SW 1271 (cell line): ENCODE measurements around the gene WDR20.
"Not testable (repeated sequence)": the region's sequence is repeated elsewhere in the genome, so short reads cannot be mapped to it uniquely, and the experiment has no call there.

ENCODE experiments used
- DNase-seq, 2 experiments: peaks; one replicate each; lab custom pipeline; 2025; lab: John Stamatoyannopoulos, UW

Gene WDR20

GRCh38 chr14:102238766-102239165, 99.1 kb downstream of the WDR20 start:
- DNase-seq = no peak

GRCh38 chr14:102239231-102239630, 99.5 kb downstream of the WDR20 start:
- DNase-seq = no peak

GRCh38 chr14:102240481-102240880, 100.8 kb downstream of the WDR20 start:
- DNase-seq = not testable (repeated sequence)

GRCh38 chr14:102241147-102241546, 101.5 kb downstream of the WDR20 start:
- no peak for DNase-seq

- not testable (repeated sequence) for DNase-seq
Measured at GRCh38 chr14:102243795-102244194, 104.1 kb downstream of the WDR20 start.

- DNase-seq = no peak
Measured at GRCh38 chr14:102246071-102246470, 106.4 kb downstream of the WDR20 start.

- no peak for DNase-seq
Measured at GRCh38 chr14:102248121-102248520, 108.4 kb downstream of the WDR20 start.

GRCh38 chr14:102249041-102249440, 109.3 kb downstream of the WDR20 start:
- DNase-seq = no peak

- DNase-seq = no peak
Measured at GRCh38 chr14:102249981-102250380, 110.3 kb downstream of the WDR20 start.

GRCh38 chr14:102250636-102251035, 110.9 kb downstream of the WDR20 start:
- DNase-seq = no peak

GRCh38 chr14:102251161-102251560, 111.5 kb downstream of the WDR20 start:
- DNase-seq = no peak

- DNase-seq = no peak
Measured at GRCh38 chr14:102252834-102253801, 113.4 kb downstream of the WDR20 start.

- DNase-seq = no peak
Measured at GRCh38 chr14:102255401-102256190, 115.9 kb downstream of the WDR20 start.

GRCh38 chr14:102256716-102257115, 117.0 kb downstream of the WDR20 start:
- DNase-seq = no peak

- no peak for DNase-seq
Measured at GRCh38 chr14:102258136-102258535, 118.4 kb downstream of the WDR20 start.
